Mesenteric fat pad (tissue), 1 donor: Measurements from ENCODE around the gene SYNCRIP. TPM values are rescaled to one million over a fixed set of nuclear protein-coding genes. Genes with fewer than 3 reads are reported as not detected.
"Not testable (repeated sequence)": the region's sequence is repeated elsewhere in the genome, so short reads cannot be mapped to it uniquely, and the experiment has no call there.

ENCODE experiments used
- DNase-seq: peaks from one replicate; pipeline ENCODE4 v3.0.0-alpha.2; 2020; ENCODE audit warnings: low spot score
- total RNA-seq: library from RNA; stranded (reverse); fragmentation: NEBNext Ultra II Directional; extraction: Animal tissue kit (Norgen Biotek cat#: 25700); gene quantifications from one replicate; pipeline ENCODE4 v1.2.1, GENCODE V29; 2021
- donor health status: DM: yes; HTN: yes; CAD: no.

Gene SYNCRIP
- total RNA-seq, 1 donor from 2014 or later, result 98.4 TPM

DNA sequence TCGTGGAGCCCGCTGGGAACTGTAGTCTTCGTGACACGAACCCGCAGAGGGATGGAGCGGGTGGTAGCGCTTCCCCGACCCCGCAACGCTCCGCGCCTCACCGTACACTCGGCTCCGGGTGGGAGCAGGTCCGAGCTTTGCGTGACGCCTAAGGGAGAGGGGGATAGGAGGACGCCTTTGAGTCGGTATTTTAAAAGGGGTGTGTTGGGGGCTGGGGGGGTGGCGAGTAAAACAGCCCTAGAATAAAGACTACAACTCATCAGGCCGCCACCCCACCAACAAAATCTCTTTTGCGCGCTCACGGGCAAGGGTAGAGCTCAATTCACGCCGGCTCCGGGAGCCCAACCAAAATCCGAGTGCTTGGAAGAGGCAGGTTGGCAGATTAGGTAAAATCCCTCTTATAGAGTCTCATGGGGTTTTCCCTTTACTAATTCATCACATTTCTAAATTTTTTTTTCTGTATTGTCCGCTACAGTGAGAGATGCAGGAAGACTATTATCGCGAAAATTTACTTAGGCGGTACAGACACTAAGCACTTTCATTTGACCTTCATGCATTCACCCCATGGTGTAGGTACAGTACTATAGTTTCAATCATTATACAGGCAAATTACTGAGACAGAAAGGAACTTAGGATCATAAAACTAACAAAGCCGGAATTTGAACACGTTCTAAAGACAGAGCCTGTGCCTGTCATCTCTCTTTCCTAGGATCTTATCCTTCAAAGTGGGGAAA, 48.3 kb downstream of the SYNCRIP start:
- DNase-seq, result no peak

DNA sequence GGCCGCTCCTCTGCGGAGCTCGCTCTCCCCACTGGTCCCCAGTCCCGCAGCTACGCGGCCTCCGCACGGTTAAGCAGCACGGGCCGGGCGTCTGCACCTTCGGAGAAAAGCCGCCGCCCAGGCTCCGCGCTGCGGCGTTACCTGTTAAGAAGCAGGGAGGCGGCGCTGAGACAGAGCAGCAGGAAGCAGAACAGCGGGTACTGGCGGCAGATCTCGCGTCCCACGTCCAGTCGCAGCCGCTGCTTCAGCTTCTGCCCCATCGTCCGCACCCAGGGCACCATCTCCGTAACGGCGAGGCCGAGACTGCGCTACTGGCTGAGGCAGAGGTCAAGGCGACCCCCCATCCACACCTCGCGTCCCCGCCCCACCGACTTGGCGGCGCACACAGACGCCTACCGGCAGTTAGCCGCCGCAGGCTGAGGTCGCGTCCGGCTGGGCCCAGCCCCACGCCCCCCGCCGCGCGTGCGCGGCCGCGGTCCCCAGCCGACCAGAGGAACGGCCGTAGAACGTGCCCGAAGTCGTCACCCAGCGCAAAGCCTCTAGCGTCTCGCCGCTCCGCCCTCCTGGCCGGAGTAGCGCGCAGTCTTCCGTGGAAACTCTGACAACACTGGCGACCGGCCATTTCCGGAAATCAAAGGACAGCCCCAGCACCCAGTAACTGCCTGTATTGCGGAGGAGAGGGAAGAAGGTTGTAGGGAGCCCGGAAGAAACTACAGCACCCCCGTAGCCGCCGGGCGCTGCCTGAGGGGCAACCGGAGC, 49.1 kb downstream of the SYNCRIP start, which contains the start of gene SNX14:
TSS of gene SNX14 (minus strand) at position 421 of the 759 bp plus-strand sequence. CDS start at position 281, 140 bp downstream.
- DNase-seq, result peak; percentile 99

DNA sequence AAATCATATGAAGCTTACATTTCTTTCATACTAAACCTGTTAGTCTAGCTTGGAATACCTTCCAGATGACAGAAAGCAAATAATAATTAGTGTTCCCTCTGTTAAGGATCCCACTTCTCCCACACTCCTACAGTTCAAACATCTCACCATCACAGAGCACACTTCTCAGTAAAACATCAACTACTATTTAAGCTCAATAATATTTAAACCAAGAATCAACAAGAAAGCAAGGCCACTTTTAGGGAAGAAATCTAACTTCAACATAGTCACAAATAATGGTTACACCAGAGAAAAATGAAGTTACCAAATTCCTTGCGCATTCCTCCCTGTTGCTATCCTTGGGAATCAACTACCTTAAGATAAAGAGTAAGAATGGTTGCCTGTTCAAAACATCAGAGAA, 50.7 kb downstream of the SYNCRIP start:
- no peak for DNase-seq

DNA sequence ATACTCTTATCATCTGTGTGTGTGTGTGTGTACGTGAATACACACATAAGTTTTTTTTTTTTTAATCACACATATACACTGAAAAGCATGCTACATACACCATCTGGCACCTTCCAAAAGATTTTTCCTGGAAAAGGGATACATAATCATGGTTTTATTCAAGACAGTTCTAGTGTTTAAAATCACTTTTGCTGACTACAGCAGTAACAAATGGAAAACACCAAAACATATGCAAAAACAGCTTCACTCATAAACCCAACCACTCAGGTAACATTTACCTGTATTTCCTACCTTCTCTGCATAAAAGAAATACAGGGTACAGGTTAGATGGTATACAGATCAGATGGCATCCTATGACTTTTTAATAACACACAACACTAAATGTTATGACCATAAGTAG, 51.5 kb downstream of the SYNCRIP start:
- DNase-seq, result no peak

DNA sequence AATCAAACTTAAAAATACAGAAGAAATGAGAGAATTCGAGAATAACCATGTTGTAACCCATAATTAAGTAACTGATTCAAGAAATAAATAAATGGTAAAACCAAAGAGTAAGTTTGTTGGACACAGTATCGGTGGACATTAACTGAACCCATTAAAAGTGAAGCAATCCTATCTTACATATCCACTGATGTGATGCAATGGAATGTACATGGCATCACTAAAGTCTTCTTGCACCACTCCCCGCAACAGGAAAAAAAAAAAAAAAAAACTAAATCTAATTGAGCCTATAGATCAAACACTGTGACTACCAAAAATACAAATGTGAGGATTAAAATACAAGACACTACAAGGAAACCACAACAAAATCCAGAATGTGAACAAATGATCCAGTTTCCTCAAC, 56.9 kb downstream of the SYNCRIP start:
- no peak for DNase-seq

DNA sequence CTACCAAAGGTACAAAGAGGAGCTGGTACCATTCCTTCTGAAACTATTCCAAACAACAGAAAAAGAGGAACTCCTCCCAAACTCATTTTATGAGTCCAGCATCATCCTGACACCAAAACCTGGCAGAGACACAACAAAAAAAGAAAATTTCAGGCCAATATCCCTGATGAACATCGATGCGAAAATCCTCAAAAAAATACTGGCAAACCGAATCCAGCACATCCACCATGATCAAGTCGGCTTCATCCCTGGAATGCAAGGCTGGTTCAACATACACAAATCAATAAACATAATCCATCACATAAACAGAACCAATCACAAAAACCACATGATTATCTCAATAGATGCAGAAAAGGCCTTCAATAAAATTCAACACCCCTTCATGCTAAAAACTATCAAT, 59.9 kb downstream of the SYNCRIP start:
- DNase-seq, result not testable (repeated sequence)

DNA sequence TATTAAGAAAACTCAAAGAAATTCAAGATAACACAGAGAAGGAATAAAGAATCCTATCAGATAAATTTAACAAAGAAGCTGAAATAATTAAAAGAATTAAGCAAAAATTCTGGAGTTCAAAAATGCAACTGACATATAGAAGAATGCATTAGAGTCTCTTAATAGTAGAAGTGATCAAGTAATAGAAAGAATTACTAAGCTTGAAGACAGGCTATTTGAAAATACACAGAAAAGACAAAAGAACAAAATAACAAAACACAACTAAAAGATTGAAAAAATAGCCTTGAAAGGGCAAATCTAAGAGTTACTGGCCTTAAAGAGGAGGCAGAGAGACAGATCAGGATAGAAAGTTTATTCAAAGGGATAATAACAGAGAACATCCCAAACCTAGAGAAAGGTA, 61.1 kb downstream of the SYNCRIP start:
- DNase-seq, result no peak

DNA sequence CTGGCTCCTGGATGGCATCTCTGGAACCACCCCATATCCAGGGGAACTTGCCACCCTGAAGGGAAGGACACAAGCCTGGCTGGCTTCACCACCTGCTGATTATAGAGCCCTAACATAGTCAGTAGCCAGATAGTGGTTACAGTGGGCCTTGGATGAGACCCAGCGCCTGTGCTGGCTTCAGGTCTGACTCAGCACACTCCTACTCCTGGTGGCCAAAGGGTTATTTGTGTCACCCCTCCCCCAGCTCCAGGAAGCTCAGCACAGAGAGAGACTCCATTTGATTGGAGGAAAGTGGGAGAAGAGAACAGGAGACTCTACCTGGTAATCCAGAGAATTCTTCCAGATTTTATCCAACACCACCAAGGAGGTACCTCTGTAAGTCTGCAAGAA, 61.8 kb downstream of the SYNCRIP start:
- no peak for DNase-seq

DNA sequence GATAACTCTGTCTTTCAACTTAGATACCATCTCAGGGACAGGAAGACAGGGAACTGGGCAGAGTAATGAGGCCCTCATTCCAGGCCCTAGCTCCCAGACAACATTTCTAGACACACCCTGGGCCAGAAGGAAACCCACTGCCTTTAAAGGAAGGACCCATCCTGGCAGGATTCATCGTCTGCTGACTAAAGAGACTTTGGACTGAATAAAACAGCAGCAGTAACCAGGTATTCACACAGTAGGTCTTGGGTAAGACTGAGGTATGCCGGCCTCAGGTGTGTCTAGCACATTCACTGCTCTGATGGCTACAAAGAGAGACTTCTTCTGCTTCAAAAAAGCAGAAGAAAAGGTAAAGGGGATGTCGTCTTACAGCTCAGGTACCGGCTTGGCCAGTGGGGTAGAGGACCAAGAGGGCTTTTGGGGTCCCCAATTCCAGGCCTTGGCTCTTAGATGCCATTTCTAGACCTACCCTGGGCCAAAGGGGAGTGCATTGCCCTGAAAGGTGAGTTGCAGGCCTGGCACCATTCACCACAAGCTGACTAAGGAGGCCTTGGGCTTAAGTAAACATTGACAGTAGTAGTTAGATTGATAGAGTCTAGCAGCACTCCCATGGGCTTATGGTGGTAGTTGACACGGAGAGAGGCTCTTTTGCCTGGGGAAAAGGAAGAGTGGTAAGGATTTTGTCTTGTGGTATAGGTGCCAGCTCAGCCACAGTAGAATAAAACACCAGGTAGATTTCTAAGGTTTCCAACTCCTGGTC, 62.4 kb downstream of the SYNCRIP start:
- no peak for DNase-seq

DNA sequence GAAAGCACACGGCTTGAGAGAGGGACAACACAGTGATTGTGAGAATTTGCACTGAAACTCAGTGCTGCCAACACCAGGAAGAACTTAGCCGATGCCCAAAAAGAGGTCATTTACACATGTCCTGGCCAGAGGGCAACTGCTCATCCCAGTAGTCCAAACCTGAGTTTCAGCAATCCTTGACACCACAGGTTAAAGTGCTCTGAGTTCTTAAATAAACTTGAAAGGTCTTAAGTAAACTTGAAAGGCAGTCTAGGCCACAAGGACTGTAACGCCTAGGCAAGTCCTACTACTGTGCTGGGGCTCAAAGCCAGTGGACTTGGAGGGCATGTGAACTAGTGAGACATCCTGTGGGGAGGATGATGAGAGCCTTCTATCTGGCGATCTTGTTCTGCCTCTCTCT, 63.1 kb downstream of the SYNCRIP start:
- no peak for DNase-seq

DNA sequence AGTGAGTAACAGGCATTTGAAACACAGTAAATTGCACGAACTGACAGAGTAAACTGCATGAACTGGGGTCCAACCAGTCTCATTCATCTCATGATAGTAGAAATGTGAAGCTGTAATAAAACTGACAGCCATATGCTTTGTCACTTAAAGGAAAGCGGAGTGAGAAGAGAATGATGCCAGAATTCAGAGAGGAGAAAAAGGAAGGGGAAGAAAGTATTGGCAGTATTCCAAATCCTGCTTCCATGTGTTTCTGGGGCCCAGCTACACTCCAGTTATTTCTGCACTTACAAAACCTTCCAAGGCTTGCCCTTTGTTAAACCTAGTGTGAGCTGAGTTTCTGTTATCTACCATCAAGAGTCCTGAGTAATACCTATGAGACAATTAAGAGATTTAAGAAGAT, 66.2 kb downstream of the SYNCRIP start:
- DNase-seq, result no peak

DNA sequence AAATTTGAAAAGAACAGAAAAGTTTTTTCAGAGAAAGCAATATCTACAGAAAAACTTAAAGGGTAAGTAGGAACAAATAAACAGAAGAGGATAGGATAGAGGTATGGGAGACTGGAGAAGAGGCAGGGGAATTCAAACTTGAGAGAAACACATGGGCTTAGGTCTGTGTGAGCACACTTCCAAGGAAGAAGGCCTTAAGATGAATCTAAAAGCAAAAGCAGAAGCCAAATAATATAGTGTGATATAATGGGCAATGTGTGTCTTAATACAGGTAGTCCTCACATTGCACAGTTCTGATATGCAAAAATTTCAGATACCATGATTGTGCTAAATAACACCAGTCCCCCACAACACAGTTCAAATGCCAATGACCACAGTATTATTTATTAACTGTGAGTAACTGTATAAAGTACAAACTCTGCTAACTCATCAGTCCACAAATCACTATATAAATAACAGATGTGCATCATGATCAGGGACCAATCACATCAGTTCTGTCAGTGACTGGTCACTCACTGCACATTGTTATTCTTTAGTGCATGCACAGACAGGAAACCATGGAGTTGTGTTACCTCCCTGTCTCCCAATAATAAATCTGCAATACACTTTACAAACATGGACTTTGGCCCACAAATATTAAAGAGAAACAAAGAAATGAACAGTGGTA, 67.6 kb downstream of the SYNCRIP start:
- DNase-seq, result no peak

DNA sequence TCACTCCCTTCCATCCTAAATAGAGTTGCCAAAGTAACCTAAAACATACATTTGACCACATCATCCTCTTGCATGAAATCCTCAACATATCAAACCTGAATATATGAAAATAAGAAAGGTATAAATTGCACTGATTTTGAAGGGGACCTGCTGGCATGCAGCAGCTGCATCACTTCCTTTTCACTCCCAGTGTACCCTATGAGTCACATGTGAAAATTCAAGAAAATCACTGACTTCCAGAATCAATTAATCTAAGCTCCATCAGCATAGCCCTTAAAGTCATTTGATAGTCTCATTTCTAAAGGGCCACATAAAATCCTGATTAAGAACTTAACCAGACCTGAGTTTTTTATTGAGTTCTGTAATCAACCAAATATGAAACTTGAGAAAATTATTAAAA, 73.4 kb downstream of the SYNCRIP start:
- DNase-seq, result no peak

DNA sequence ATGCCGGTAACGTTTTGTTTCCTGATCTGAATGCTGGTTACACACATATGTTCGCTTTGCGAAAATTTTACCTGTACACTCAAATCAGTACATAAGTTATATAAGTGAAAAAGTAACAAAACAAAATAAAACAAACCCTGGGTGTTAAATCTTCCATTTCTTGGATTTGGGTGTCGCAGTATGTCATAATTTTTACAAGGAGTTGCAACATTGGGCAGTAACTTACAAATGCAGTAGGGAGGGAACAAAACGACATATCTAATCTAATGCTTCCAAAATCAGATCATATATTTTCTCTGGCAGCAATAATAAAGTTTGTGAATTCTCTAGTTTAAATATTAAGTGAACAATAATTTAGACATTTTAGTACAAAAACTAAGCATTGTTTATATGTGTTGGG, 74.3 kb downstream of the SYNCRIP start:
- no peak for DNase-seq

DNA sequence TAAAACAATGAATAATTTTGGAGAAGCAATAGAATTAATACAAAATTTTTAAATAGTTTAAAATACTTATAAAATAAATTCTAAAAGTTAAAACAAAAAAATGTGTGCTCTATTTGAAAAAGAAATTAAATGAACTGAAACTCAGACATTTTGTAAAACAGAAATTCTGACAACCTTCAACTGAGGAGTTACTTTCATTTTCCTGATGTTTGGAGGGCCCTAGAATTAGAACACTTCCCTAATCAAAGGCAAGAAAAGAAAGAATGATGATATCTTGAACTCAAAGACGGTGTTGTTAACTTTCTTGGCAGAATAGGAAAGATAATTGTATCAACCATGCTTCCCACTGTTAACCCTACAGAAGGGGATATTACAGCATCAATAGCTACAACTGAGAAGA, 77.0 kb downstream of the SYNCRIP start:
- DNase-seq, result no peak

DNA sequence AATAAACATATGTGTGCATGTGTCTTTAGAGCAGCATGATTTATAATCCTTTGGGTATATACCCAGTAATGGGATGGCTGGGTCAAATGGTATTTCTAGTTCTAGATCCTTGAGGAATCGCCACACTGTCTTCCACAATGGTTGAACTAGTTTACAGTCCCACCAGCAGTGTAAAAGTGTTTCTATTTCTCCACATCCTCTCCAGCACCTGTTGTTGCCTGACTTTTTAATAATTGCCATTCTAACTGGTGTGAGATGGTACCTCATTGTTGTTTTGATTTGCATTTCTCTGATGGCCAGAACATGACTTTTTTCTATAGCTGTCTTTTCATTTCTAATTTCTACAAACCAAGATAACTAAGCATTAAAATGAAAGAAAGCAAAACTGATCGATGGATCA, 78.5 kb downstream of the SYNCRIP start:
- DNase-seq, result not testable (repeated sequence)

Other genes starting within 250 kb of the SYNCRIP start
- gene NT5E, start 192.8 kb downstream of the SYNCRIP start, total RNA-seq, result 35.4 TPM
- 57.2 TPM for gene SNX14, start 49.0 kb downstream of the SYNCRIP start, total RNA-seq